Effector CD4-positive, alpha-beta T cell (primary cell): ENCODE results near the gene TDRD1.

Source experiments
- DNase-seq: peaks from one replicate; pipeline ENCODE4 v3.0.0-alpha.2; 2020

The TDRD1 gene

GRCh38 chr10:114234132-114234531 is 55.0 kb downstream of the TDRD1 start:
- no peak for DNase-seq

DNA sequence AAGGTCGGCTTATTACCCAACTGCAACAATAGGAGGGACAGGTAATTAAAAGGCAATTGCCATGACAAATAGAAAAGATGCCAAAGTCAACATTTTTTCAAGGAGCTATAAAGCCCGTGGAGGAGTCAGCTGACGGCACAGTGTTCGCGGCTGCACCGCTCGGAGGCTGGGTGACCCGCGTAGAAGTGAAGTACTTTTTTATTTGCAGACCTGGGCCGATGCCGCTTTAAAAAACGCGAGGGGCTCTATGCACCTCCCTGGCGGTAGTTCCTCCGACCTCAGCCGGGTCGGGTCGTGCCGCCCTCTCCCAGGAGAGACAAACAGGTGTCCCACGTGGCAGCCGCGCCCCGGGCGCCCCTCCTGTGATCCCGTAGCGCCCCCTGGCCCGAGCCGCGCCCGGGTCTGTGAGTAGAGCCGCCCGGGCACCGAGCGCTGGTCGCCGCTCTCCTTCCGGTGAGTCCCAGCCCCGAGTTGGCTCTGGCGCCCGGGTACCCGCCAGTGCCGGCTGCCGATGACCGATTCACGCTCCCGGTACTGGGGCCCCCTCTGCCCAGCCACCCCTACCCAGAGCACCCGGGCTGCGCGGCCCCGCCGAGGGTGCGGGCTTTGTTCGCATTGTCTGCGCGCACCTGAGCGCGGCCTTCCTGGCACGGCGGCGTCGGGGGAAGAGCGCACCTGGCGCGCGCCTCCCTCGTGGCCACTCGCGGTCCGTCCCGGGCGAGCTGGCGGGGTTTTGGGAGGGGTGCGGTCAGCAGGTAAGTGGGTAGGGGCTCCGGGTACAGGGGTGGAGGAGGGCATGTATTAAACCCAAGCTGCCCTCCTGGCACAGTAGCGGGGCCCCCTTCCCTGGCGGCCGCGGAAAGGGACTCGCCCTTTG is 60.2 kb downstream of the TDRD1 start, which contains the start of gene VWA2:
Gene VWA2, plus strand, starts transcription at position 138 of the 877 bp plus-strand sequence. CDS start 9,460 bp downstream, outside the sequence.
- DNase-seq, result no peak

DNA sequence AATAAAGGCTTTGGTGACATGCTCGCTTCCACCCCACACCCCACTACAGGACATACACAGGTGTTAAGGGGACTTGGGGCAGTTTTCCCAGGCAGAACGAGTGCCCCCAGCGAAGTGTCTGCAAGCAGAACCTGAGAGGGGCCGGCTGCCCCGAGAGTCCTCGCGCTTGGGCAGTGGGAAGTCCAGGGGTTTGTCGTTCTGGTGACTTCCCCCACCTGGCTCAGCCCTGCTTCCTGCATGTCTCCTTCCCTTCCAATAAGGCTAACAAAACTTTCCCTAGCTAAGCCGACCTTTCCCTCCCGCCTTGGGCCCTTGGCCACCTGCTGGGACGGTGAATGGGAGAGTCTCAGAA is 60.8 kb downstream of the TDRD1 start:
- DNase-seq, result no peak

DNA sequence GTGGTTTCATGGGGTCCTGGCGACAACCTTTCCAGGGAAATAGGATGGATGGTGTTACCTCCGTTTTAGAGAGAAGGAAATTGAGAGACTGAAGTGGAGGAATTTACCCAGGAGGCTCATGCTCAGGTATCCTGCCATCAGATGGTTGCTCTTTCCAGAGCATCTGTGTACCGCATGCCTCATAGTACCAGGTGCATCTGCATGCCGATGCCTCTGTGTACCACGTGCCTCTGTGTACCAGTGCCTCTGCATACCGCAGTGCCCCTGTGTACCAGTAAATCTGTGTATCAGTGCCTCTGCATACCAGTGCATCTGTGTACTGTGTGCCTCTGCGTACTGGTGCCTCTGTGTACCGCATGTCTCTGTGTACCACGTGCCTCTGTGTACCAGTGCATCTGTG is 63.1 kb downstream of the TDRD1 start:
- DNase-seq, result no peak

GRCh38 chr10:114243661-114244060 is 64.5 kb downstream of the TDRD1 start:
- DNase-seq, result no peak

DNA sequence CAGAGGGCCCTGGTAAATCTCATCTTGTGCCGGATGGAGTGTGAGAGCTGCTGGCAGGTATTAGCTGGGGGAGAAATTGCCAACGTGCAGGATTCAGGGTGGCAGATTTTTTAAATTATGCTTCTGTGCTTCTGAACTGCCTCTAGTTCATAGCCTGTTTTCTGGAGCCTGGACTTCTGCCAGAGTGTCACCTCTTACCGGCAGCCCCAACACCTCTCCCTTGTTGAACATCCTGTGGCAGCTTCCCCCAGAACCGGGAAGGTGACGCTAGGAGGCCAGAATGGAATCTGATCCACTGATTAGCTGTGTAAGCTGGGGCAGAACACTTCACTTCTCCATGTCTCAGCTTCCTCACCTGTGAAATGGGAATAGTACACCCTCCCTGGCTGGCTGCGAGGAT is 65.0 kb downstream of the TDRD1 start:
- DNase-seq, result no peak

DNA sequence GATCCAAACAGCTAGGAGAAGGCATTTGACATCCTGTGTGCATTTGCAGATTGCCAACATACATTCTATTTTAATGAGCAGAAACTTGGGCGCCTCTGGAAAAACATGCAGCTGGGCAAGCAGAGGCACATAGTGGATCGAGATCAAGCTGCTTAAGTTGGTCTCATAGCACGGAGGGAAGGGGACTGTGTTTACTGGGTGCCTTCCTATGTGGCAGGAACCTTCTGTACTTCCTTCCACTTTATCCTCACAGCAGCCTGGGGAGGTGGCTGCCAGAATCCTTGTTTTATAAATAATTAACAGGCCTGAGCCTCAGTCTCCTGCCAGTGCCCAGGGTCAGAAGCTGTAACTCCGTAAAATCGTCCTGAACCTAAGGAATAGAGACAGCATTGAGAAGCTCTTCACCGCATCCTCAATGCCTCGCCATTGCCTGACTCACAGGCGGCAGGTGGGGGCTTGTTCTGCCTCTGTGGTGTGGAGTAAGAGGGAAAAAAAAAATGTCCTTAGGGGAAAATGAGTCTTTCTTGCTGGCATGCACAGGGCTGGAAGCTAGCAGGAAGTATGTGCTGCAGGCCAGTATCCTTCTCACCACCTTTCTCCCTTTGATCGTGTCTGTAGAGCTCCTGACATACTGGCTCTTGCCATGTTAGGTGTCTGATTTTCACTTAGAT is 66.1 kb downstream of the TDRD1 start:
- no peak for DNase-seq

GRCh38 chr10:114246679-114247305 is 67.6 kb downstream of the TDRD1 start:
- DNase-seq, result no peak

GRCh38 chr10:114250236-114250635 is 71.1 kb downstream of the TDRD1 start:
- DNase-seq, result no peak

DNA sequence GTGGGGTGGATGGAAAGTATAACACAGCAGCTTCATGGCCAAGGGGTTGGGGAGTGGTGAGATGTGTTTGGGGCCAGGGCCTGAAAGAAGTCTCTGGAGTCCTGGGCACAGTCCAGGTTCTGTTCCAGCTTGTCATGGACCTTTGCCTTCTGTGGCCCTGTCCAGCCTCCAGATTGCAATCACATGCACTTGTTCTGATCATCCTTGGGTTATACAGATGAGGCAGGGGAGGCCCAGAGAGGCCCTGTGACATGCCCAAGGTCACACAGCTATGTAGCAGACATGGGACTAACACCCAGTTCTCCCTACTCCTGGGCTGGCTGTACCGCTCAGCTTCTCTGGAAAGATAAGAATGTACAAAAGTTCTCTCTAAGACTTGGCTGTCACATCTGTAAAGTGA is 71.6 kb downstream of the TDRD1 start:
- no peak for DNase-seq

GRCh38 chr10:114252092-114252491 is 72.9 kb downstream of the TDRD1 start:
- no peak for DNase-seq

GRCh38 chr10:114252883-114253282 is 73.7 kb downstream of the TDRD1 start:
- no peak for DNase-seq

DNA sequence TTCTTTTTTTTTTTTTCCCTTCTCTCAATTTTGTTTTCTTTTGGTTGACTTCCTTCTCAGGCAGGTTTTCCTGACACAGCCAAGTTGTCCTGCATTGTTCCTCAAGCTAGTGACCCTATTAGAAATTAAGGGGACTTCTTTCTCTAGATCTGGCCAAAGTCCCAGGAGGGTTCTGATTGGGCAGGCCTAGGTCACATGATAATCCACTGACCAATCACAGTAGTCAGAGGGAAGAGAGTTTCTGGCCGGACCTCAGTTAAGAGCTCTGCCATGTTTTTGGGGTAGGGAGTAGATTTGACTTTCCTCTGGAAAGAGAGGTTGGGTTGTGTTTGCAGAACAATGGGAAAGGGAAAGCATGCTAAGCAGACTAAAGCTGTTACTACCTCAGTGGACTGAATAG is 76.1 kb downstream of the TDRD1 start:
- no peak for DNase-seq

GRCh38 chr10:114256008-114256765 is 77.0 kb downstream of the TDRD1 start:
- no peak for DNase-seq

DNA sequence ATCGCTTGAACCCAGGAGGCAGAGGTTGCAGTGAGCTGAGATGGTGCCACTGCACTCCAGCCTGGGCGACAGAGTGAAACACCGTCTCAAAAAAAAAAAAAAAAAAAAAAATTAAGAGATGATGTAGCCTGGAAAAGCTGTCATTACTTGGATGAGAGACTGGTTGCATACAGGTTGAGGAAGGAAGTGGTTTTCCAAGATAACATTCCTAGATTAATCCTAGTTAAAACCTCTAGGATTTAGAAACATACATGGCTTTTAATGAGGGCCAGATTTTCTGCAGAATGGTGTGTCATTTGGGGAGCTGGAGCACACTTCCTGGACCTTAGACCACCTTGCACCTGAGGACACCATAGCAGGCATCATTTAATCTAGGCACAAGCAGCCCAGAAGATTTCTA is 77.7 kb downstream of the TDRD1 start:
- no peak for DNase-seq

DNA sequence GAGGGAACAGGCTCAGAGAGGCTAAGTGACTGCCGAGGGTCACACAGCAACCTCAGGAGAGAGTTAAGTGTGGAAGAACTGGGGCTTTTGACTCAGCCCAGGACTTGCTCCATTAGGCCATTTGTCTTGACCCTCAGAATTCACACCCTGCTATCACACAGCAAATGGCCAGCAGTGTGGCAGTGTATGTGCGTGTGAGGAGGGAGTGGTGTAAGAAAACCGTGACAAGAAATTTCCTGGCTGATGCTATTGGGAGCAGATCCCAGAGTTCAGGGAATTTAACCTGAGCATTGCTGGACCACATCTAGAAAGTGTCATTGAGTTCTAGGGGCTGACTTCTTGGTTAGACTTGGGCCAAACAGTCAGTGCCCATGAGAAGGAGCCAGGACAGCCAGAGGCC is 78.3 kb downstream of the TDRD1 start:
- no peak for DNase-seq

DNA sequence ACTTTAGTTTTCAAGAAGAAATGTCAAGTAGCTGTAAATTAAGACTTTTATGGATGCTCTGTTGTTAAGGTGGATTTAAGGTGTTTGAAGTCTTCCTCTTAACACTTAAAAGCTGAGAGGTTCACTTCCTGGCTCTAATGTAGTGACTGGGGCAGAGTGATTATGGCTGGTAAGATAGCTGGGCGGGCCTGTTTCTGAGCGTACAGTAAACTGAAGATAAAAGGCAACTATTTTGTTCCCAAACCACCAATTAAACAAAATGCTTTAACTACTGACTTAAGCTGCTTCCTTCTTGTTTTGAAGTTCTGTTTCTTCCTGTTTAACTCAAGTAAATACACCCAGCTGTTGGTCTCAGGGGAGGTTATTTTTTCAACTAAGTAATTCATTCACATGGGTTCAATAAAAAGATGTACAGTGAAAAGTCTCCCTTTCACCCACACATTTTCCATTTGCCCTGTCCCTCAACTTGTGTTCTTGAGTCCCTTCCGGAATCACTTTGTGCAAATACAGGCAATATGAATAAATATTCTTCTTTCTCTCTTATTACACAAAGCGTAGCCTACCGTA is 79.2 kb downstream of the TDRD1 start:
- DNase-seq, result no peak

DNA sequence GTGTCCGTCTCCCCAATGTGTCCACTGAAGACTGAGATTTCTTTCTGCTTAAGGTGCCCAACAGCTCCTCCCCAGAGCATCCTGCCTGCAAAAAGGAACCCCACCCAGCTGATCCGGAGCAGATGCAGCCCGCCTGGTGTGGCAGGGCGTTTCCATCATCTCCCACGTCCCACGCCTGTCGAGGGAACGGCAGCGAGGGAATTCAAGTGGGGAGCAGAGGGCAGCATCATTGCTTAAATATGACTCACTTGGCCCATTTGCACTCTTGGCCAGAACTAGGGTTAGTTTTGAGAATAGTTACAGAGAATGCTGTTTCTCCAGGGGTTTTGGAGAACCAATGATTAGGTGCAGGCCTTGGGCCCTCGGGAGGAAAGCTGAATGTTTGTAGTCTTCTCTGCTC is 80.7 kb downstream of the TDRD1 start:
- no peak for DNase-seq

DNA sequence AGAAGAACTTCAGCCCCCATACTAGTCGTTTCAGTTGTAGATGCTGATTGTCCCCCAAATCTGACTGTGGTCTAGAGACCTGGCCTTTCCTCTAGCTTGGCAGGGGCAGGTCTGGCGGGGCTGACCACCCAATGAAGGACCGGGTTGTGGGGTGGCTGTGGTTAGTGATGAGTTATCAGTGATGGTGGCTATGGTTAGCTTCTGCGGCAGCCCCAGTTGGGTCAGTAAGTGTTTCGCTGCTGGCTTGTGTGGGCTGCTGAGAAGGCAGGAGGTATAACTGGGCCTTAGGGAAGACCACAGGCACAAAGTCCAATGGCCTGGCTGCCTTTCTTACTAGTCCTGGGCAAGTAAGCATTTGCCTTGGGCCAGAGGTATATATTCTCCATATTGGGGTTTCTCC is 81.2 kb downstream of the TDRD1 start:
- no peak for DNase-seq

GRCh38 chr10:114261076-114261475 is 81.9 kb downstream of the TDRD1 start:
- no peak for DNase-seq

- DNase-seq, result no peak
These were observed 83.3 kb downstream of the TDRD1 start for GRCh38 chr10:114262496-114262895.

GRCh38 chr10:114265392-114266053 is 86.4 kb downstream of the TDRD1 start:
- no peak for DNase-seq
